ENCODE results near the gene NONO.
"Not testable (repeated sequence)": the region's sequence is repeated elsewhere in the genome, so short reads cannot be mapped to it uniquely, and the experiment has no call there.

Gene NONO

DNA sequence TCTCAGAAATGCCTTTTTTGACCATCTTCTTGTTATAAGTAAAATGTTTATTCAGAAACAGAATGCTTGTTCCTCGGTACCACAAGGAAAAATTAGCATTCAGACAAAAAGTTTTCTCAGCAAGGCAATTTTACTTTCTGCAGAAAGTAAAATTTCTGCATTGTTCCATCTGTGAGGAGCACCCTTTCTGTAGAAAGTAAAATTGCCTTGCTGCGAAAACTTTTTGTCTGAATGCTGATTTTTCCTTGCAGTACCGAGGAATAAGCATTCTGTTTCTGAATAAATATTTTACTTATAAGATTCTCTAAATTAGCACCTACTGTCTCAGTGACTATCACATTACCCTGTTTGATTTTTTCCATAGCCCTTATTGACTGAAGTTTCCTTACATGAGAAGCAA is 43.0 kb downstream of the NONO start:
- no peaks in the 10 kb centered on the region for H3F3A ChIP-seq (ENCODE audit: control insufficient read depth, insufficient read depth)
- H3K36me3 ChIP-seq (ENCODE audit: control insufficient read depth, low read length): no peaks in the 10 kb centered on the region
- H3K9me2 ChIP-seq (replicated peaks; ENCODE audit: control insufficient read depth, low read length): no peaks in the 10 kb centered on the region
- no peaks in the 10 kb centered on the region for H3K4me1 ChIP-seq (ENCODE audit: control insufficient read depth, low read length)
- H3K9me3 ChIP-seq (ENCODE audit: control insufficient read depth, insufficient read depth, low read length): no peaks in the 10 kb centered on the region
- no peak overlapping the region for H3K4me2 ChIP-seq (ENCODE audit: low read length)
- no peaks in the 10 kb centered on the region for H4K20me1 ChIP-seq (ENCODE audit: control insufficient read depth, insufficient read depth, low read depth, low read length)
- no peak overlapping the region for H3K27ac ChIP-seq (ENCODE audit: low read depth, low read length)
- no peaks in the 10 kb centered on the region for H3K27me3 ChIP-seq (ENCODE audit: control insufficient read depth, low read length)
- no peaks in the 10 kb centered on the region for H3K79me2 ChIP-seq (ENCODE audit: control insufficient read depth, low read length)
- no peak overlapping the region for H3K4me3 ChIP-seq (ENCODE audit: low read length)
- no peak for TF ChIP-seq EZH2phosphoT487 (IDR thresholded peaks at IDR 0.05; ENCODE audit: borderline replicate concordance, low read length)
- TF ChIP-seq, protein P1, sequence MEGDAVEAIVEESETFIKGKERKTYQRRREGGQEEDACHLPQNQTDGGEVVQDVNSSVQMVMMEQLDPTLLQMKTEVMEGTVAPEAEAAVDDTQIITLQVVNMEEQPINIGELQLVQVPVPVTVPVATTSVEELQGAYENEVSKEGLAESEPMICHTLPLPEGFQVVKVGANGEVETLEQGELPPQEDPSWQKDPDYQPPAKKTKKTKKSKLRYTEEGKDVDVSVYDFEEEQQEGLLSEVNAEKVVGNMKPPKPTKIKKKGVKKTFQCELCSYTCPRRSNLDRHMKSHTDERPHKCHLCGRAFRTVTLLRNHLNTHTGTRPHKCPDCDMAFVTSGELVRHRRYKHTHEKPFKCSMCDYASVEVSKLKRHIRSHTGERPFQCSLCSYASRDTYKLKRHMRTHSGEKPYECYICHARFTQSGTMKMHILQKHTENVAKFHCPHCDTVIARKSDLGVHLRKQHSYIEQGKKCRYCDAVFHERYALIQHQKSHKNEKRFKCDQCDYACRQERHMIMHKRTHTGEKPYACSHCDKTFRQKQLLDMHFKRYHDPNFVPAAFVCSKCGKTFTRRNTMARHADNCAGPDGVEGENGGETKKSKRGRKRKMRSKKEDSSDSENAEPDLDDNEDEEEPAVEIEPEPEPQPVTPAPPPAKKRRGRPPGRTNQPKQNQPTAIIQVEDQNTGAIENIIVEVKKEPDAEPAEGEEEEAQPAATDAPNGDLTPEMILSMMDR (IDR thresholded peaks at IDR 0.05; ENCODE audit: low read depth, low read length, poor library complexity, severe bottlenecking): no peak

DNA sequence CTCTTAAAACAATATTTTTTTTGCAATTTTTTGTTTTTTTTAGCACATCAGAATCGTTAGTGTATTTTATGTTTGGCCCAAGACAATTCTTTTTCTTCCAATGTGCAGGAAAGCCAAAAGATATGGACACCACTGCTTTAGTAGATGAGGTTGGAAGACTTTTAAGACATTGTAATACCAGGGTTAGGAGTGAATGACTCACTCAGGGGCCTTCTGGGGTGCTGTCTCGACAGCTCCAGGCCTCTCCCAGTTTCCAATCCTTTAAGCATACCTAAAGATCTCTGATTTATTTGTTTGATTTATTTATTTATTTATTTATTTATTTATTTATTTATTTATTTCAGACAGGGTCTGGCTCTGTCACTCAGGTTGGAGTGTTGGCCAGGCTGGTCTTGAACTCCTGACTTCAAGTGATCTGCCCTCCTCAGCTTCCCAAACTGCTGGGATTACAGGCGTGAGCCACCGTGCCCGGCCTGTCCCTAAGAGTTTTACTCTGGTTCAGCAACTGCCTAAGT is 65.8 kb downstream of the NONO start:
- not testable (repeated sequence) for H3K9me2 ChIP-seq (replicated peaks; ENCODE audit: control insufficient read depth, low read length); H3F3A ChIP-seq (ENCODE audit: control insufficient read depth, insufficient read depth); H3K4me3 ChIP-seq (ENCODE audit: low read length); H3K9me3 ChIP-seq (ENCODE audit: control insufficient read depth, insufficient read depth, low read length); H3K79me2 ChIP-seq (ENCODE audit: control insufficient read depth, low read length); H3K27me3 ChIP-seq (ENCODE audit: control insufficient read depth, low read length); H3K4me1 ChIP-seq (ENCODE audit: control insufficient read depth, low read length); H4K20me1 ChIP-seq (ENCODE audit: control insufficient read depth, insufficient read depth, low read depth, low read length); H3K4me2 ChIP-seq (ENCODE audit: low read length); H3K36me3 ChIP-seq (ENCODE audit: control insufficient read depth, low read length); H3K27ac ChIP-seq (ENCODE audit: low read depth, low read length)

DNA sequence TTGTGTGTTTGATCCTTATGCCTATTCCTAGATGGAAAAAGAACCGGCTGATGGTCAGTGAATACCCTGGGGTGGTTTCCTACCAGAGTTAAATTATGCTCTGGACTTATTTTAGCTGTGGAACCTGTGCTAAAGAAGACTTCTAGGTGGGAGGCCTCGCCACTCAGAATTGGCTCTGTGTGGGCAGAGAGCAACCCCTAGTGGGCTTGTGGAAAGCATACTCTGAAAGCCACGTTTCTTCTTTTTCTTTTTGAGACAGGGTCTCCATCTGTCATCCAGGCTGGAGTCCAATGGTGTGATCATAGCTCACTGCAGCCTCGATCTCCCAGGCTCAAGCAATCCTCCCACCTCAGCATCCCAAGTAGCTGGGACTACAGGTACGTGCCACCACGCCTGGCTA is 66.4 kb downstream of the NONO start:
- H3K4me3 ChIP-seq (ENCODE audit: low read length); H3K27me3 ChIP-seq (ENCODE audit: control insufficient read depth, low read length); H3K9me3 ChIP-seq (ENCODE audit: control insufficient read depth, insufficient read depth, low read length); H3K36me3 ChIP-seq (ENCODE audit: control insufficient read depth, low read length); H3K79me2 ChIP-seq (ENCODE audit: control insufficient read depth, low read length); H4K20me1 ChIP-seq (ENCODE audit: control insufficient read depth, insufficient read depth, low read depth, low read length); H3K27ac ChIP-seq (ENCODE audit: low read depth, low read length); H3F3A ChIP-seq (ENCODE audit: control insufficient read depth, insufficient read depth); H3K9me2 ChIP-seq (replicated peaks; ENCODE audit: control insufficient read depth, low read length); H3K4me1 ChIP-seq (ENCODE audit: control insufficient read depth, low read length); H3K4me2 ChIP-seq (ENCODE audit: low read length): not testable (repeated sequence)
